Activated gamma-delta T cell treated with Interleukin-2 at 50 U/mL for 16 hours (primary cell): ENCODE results near the gene ESYT2.

Experiments
- DNase-seq: peaks from one replicate; pipeline ENCODE4 v3.0.0-alpha.2; 2020

Gene ESYT2

DNA sequence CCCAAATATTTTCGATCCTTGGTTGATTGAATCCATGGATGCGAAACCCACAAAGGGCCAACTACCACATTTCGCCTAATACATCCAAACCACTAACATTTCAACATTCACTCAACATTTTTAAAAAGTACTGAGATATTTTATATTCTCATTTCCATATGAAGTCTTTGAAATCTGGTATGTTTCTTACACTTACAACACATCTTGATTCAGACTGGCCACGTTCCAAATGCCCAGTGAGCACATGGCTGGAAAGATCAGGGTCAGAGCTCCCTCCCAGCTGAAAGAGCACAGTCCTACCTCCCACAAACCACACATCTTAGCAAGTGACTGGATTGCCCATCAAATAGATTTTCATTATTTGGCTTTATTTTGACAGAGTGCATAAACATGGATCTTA lies 143.6 kb downstream of the ESYT2 start:
- DNase-seq: no peak

DNA sequence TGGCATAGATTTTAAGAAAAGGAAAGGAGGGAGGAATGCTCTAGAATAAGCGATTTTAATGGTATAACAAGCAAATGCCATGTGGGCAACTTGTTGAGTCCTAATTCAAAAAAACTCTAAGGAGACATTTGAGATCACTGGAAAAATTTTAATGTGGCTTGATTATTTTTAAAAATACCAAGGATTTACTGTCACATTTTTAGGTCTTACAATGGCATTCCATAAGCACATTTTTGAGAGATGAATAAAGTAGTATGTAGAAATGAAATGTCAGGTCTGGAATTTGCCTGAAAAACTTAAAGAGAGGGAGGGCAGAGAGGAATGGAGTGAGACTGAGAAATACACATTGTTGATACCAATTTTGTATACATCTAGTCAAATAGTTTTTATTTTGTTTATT lies 145.0 kb downstream of the ESYT2 start:
- no peak for DNase-seq

DNA sequence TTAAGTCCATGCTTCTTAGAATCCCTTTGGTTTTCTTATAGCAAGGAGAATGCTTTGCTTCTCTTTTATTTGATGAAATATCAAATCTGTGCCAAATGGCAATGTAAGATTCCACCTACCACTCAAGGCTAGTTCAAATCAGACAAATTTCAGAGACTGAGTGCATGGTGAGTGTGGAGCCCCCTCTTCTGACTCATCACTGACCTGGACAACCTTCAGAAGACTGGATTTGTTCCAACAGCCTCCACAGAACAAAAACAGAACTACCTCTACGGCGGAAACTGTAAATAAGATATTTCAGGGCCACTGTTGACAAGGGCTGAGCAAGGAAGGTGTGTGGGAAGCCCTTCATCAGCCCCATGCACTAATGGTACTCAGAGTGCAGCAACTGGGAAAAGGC lies 145.8 kb downstream of the ESYT2 start:
- DNase-seq: no peak

DNA sequence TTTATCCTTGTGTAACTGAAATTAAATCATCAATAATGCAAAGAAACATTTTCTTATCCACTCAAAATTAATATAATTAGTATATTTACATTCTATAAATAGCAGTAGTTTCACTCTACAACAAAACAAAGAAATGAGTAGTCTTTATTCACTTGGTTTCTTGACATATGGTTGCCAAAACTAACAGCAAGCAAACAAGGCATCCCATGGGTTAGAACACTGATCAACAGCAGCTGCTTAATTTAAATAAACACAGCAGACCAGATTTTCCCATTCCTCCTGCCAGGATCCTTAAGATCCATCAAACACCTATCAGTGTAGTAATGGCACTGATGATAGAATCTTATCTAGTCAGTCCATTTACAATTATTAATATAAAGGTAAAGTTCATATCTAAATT lies 146.9 kb downstream of the ESYT2 start:
- DNase-seq: no peak
